K562 (cell line): Measurements from ENCODE around the gene SRCAP. TPM values are rescaled to one million over a fixed set of nuclear protein-coding genes. Genes with fewer than 3 reads are reported as not detected.

Source experiments
- ATAC-seq: fragments of 200-7000 bp; cut with Tn5 transposase; 3 replicates; pipeline ENCODE4 v1.9.1; 2020; ENCODE audit warnings: moderate library complexity
- BruUV-seq: library from RNA; stranded (reverse); fragments of 400-500 nt; replicated peaks from 2 replicates; lab custom pipeline; 2021; lab: Mats Ljungman, UMichigan
- CTCF ChIA-PET: fragments of 300-600 bp; formaldehyde crosslinking; extraction: SDS; loops from one replicate; lab custom pipeline; 2021; ENCODE audit warnings: low intra/inter-chr PET ratio; lab: Yijun Ruan, JAX
- POLR2A ChIA-PET: fragments of 300-600, 350-650 bp; sonication (Branson Sonifier 250); formaldehyde crosslinking; extraction: SDS; loops from one replicate; lab custom pipeline; 2021; ENCODE audit warnings: antibody characterized with exemption, inconsistent platforms; lab: Yijun Ruan, JAX
- DNase-seq, 4 experiments: peaks; one replicate each; pipeline versions ENCODE4 v3.0.0 to v3.0.0-alpha.2; 2011 to 2018; ENCODE audit warnings: low spot score in 3 of 4, mixed read lengths in 3 of 4; ENCODE audit errors: extremely low read depth in 1 of 4
- FAIRE-seq: peaks from 2 replicates; lab custom pipeline; 2011; peaks lifted over from hg19 to GRCh38; lab: Jason Lieb, UNC
- H2AFZ ChIP-seq: 2 replicates; pipeline ENCODE4 v1.6.0; 2011; ENCODE audit warnings: low read depth, low read length, control low read depth, inconsistent platforms
- H3K27ac ChIP-seq: fragments of 200-600 bp; 3 replicates; pipeline ENCODE4 v1.8.0; 2011; ENCODE audit warnings: low read depth, mild to moderate bottlenecking, control low read depth, inconsistent platforms, low read length, moderate library complexity, mixed read lengths; ENCODE audit errors: extremely low read depth
- H3K27me3 ChIP-seq, 2 experiments: fragments of 300-600 bp in 1 of 2; 2 replicates in 1 of 2; 3 replicates in 1 of 2; pipeline versions ENCODE4 v1.6.0 to v1.8.0; 2011; ENCODE audit warnings: inconsistent platforms in 2 of 2, low read length in 2 of 2, mild to moderate bottlenecking in 1 of 2, mixed read lengths in 1 of 2, moderate library complexity in 1 of 2; ENCODE audit not compliant: control insufficient read depth in 2 of 2, insufficient read depth in 2 of 2
- H3K36me3 ChIP-seq: fragments of 300-600 bp; 3 replicates; pipeline ENCODE4 v1.8.0; 2011; ENCODE audit warnings: mild to moderate bottlenecking, low read length, inconsistent platforms; ENCODE audit not compliant: control insufficient read depth, insufficient read depth
- H3K4me1 ChIP-seq, 2 experiments: fragments of 200-600 bp in 1 of 2; replicated peaks in 1 of 2; 2 replicates in 1 of 2; 3 replicates in 1 of 2; pipeline versions ENCODE4 v1.5.1 to v1.8.0; 2011; ENCODE audit warnings: inconsistent platforms in 2 of 2, low read length in 2 of 2, mild to moderate bottlenecking in 1 of 2, mixed read lengths in 1 of 2, moderate library complexity in 1 of 2; ENCODE audit not compliant: control insufficient read depth in 2 of 2, insufficient read depth in 2 of 2
- H3K4me2 ChIP-seq: 2 replicates; pipeline ENCODE4 v1.6.1; 2011; ENCODE audit warnings: low read length, control low read depth, inconsistent platforms, mixed read lengths; ENCODE audit not compliant: insufficient read depth
- H3K4me3 ChIP-seq: fragments of 200-600 bp; sonication (generic), shearing (Covaris generic); 2 replicates; pipeline ENCODE4 v1.5.1; 2016; ENCODE audit warnings: control low read depth, inconsistent platforms
- H3K79me2 ChIP-seq: fragments of 200-600 bp; 3 replicates; pipeline ENCODE4 v1.8.0; 2011; ENCODE audit warnings: low read length, inconsistent platforms; ENCODE audit not compliant: control insufficient read depth, insufficient read depth
- H3K9ac ChIP-seq, 2 experiments: 2 replicates each; pipeline versions ENCODE4 v1.6.0 to v1.6.1; 2011; ENCODE audit warnings: low read depth in 2 of 2, low read length in 2 of 2, control low read depth in 1 of 2, inconsistent platforms in 1 of 2, mild to moderate bottlenecking in 1 of 2, mixed read lengths in 1 of 2; ENCODE audit not compliant: insufficient read depth in 1 of 2
- H3K9me1 ChIP-seq: one replicate; pipeline ENCODE4 v1.6.0; 2011; ENCODE audit warnings: inconsistent platforms, mild to moderate bottlenecking, low read length, moderate library complexity; ENCODE audit not compliant: control insufficient read depth, insufficient read depth
- H3K9me3 ChIP-seq: replicated peaks from 2 replicates; pipeline ENCODE4 v1.5.1; 2011; ENCODE audit warnings: low read depth, low read length, inconsistent platforms; ENCODE audit not compliant: control insufficient read depth, insufficient read depth
- H4K20me1 ChIP-seq: replicated peaks from 2 replicates; pipeline ENCODE4 v1.6.1; 2011; ENCODE audit warnings: low read length, inconsistent platforms, mixed read lengths; ENCODE audit not compliant: control insufficient read depth, insufficient read depth
- CHD4 ChIP-seq: fragments of 200-600 bp; sonication (generic); IDR thresholded peaks from 3 replicates; pipeline ENCODE4 v1.6.1; 2012; ENCODE audit warnings: low read depth, mild to moderate bottlenecking, mixed read lengths, low read length, inconsistent platforms; ENCODE audit not compliant: insufficient read depth, insufficient replicate concordance, poor library complexity, severe bottlenecking
- DLX4 ChIP-seq: fragments of 250-450 bp; sonication (Bioruptor Pico); IDR thresholded peaks from 2 replicates; pipeline ENCODE4 v1.6.1; 2021; ENCODE audit warnings: mild to moderate bottlenecking
- EZH2 ChIP-seq: IDR thresholded peaks from 2 replicates; pipeline ENCODE4 v1.6.1; 2012; ENCODE audit warnings: low read depth, mild to moderate bottlenecking, inconsistent platforms, low read length, borderline replicate concordance
- GABPB1 ChIP-seq: sonication (generic); formaldehyde crosslinking; IDR thresholded peaks from 2 replicates; pipeline ENCODE4 v1.8.0; 2022; ENCODE audit warnings: mild to moderate bottlenecking, missing genetic modification reagents
- KAT2B ChIP-seq: IDR thresholded peaks from one replicate; pipeline ENCODE4 v1.6.1; 2012; ENCODE audit warnings: low read depth, mild to moderate bottlenecking, control low read depth, inconsistent platforms, low read length, moderate library complexity
- KAT7 ChIP-seq: sonication (generic); formaldehyde crosslinking; IDR thresholded peaks from 2 replicates; pipeline ENCODE4 v1.8.0; 2022; ENCODE audit warnings: missing genetic modification reagents, mild to moderate bottlenecking, borderline replicate concordance
- MITF ChIP-seq: IDR thresholded peaks from 2 replicates; pipeline ENCODE4 v1.6.1; 2014; ENCODE audit warnings: antibody characterized with exemption
- MXI1 ChIP-seq: IDR thresholded peaks from 2 replicates; pipeline ENCODE4 v1.6.1; 2011; ENCODE audit warnings: low read depth, mild to moderate bottlenecking, improper control_type of control experiment, low read length
- RBFOX2 ChIP-seq: fragments of 200-400 bp; formaldehyde crosslinking; IDR thresholded peaks from 2 replicates; pipeline ENCODE4 v1.6.1; 2017; ENCODE audit warnings: low read depth, mild to moderate bottlenecking, low read length, moderate library complexity
- RBM15 ChIP-seq: fragments of 200-400 bp; formaldehyde crosslinking; IDR thresholded peaks from 2 replicates; pipeline ENCODE4 v1.6.1; 2018; ENCODE audit warnings: mild to moderate bottlenecking, low read length, moderate library complexity; ENCODE audit not compliant: insufficient read depth
- RNF2 ChIP-seq: sonication (generic); IDR thresholded peaks from 2 replicates; pipeline ENCODE4 v1.6.1; 2016
- ZKSCAN8 ChIP-seq: fragments of 200-800 bp; sonication (Bioruptor generic); IDR thresholded peaks from 2 replicates; pipeline ENCODE4 v1.6.1; 2016; ENCODE audit warnings: missing genetic modification characterization, missing compliant biosample characterization
- ZNF324 ChIP-seq: fragments of 250-450 bp; sonication (Bioruptor Pico); IDR thresholded peaks from 2 replicates; pipeline ENCODE4 v1.4.0; 2020; ENCODE audit warnings: mild to moderate bottlenecking
- WGBS: fragments of 100-300 bp; shearing (Covaris generic); methylation state at CpG from one replicate; pipeline ENCODE4 v1.1.6; 2016; ENCODE audit warnings: low coverage, mixed read lengths; ENCODE audit not compliant: insufficient coverage; ENCODE audit errors: missing lambda C conversion rate; 5-methylcytosine and 5-hydroxymethylcytosine counted together
- in situ Hi-C: fragments of 300-500 bp; cut with MboI; formaldehyde crosslinking; loops from 4 replicates; pipeline ENCODE4 v1.15.0; 2018; ENCODE audit warnings: inconsistent platforms, mixed read lengths
- intact Hi-C: fragments of 100-400 bp; cut with micrococcal nuclease; formaldehyde crosslinking; loops from 2 replicates; pipeline ENCODE4 v1.14.2; 2022
- polyA plus RNA-seq, 8 experiments: library from polyadenylated mRNA; depleted of rRNA in 4 of 8; stranded (reverse) in 5 of 8; unstranded in 3 of 8; fragments of >200 nt; fragmentation: Nextera tagmentation in 2 of 8; fragmentation: Illumina TruSeq in 1 of 8; extraction: Ambion mirVana in 2 of 8; extraction: Trizol in 1 of 8; gene quantifications; 2 replicates each; pipeline versions ENCODE4 v1.2.1 to v1.2.3, GENCODE V29; 2011 to 2014; ENCODE audit warnings: inconsistent platforms in 1 of 8, missing spikeins in 1 of 8
- total RNA-seq, 7 experiments: library from RNA; depleted of rRNA in 6 of 7; stranded (reverse); fragments of >200 nt in 6 of 7; fragmentation: Illumina TruSeq in 2 of 7; extraction: Trizol in 2 of 7; gene quantifications; 2 replicates each; pipeline versions ENCODE4 v1.2.1 to v1.2.3, GENCODE V29; 2011 to 2021; ENCODE audit warnings: low replicate concordance in 1 of 7

The SRCAP gene
- total and polyA plus RNA-seq, 9 of the 15 experiments (the other 6 are each of a cell fraction or from before 2014, with no cell fraction given): 0.21 to 62.6 (median 5.8) TPM

- H2AFZ ChIP-seq: no peak overlapping the region
- no peak overlapping the region for H3K9ac ChIP-seq
- peaks cover 12% of the 10 kb centered on the region; the same call in 2 of the 3 replicates for H3K79me2 ChIP-seq
- CTCF ChIA-PET: interaction anchor here (0.6 to 1.0 kb wide), 2 partner anchors 121 to 199 kb away, joined by 3 to 4 read pairs; no protein-coding TSS in a partner anchor
- POLR2A ChIA-PET: interaction anchor here (0.7 to 3.0 kb wide), 5 partner anchors 12 to 215 kb away, joined by 3 to 19 read pairs (median 3); partner anchors contain the start of gene PHKG2
- H3K9me1 ChIP-seq: no peaks in the 10 kb centered on the region
- no TSS peak for BruUV-seq
- no peaks in the 10 kb centered on the region for H3K9me3 ChIP-seq
- no peak overlapping the region for H3K4me3 ChIP-seq
- no peaks in the 10 kb centered on the region for H3K27me3 ChIP-seq
- H3K4me2 ChIP-seq: no peak overlapping the region
- no peak for ATAC-seq
- no peak for TF ChIP-seq RBM15
- no peak for TF ChIP-seq RNF2
- TF ChIP-seq RBFOX2: peak; percentile 20; the same call in 1 of the 2 replicates
- WGBS: 88% methylated on average over 9 of the region's 10 CpGs
- H3K27ac ChIP-seq: no peak overlapping the region
- peaks cover 91% of the 10 kb centered on the region for H3K36me3 ChIP-seq
- in situ Hi-C loops: no loop called here
- DNase-seq: no peak
- 0 out of 2 replicates have a peak, but pooled peaks cover 6% of the 10 kb centered on the region for H4K20me1 ChIP-seq
- intact Hi-C loops: no loop called here
- H3K4me1 ChIP-seq: peaks cover 0 to 8% of the 10 kb centered on the region in 2 experiments; a peak in 1 of 5 replicates
- FAIRE-seq: no peak
Measured at GRCh38 chr16:30722916-30723315, 23.9 kb downstream of the SRCAP start.

GRCh38 chr16:30723725-30724355, 24.9 kb downstream of the SRCAP start:
- Histone ChIP-seq H3K4me1 (peaks cover 0 to 8% of the 10 kb centered on the region in 2 experiments; a peak in 1 of 5 replicates), H2AFZ (no peak overlapping the region), H3K9me1 (no peaks in the 10 kb centered on the region), H3K27me3 (no peaks in the 10 kb centered on the region), H3K9ac (no peak overlapping the region), H3K36me3 (peaks cover 93% of the 10 kb centered on the region), H3K9me3 (no peaks in the 10 kb centered on the region), H3K79me2 (peaks cover 12% of the 10 kb centered on the region; the same call in 2 of the 3 replicates), H3K4me2 (no peak overlapping the region), H3K4me3 (no peak overlapping the region), H3K27ac (no peak overlapping the region), H4K20me1 (0 out of 2 replicates have a peak, but pooled peaks cover 6% of the 10 kb centered on the region)
- intact Hi-C loops (no loop called here), in situ Hi-C loops (no loop called here)
- TSS peak; percentile 12 for BruUV-seq
- WGBS: 97% methylated on average over 11 of the region's 12 CpGs
- ChIA-PET POLR2A (interaction anchor here (0.5 to 3.0 kb wide), 7 partner anchors 9 to 280 kb away, joined by 3 to 19 read pairs (median 5); partner anchors contain the start of gene PHKG2), CTCF (no interaction called here)
- no peak for FAIRE-seq
- ATAC-seq: no peak
- no peak for DNase-seq
- TF ChIP-seq KAT7 (no peak), GABPB1 (CRISPR knock-in tag) (no peak), ZNF324 (CRISPR knock-in tag) (no peak), MITF (no peak), CHD4 (no peak), DLX4 (CRISPR knock-in tag) (no peak), MXI1 (no peak), ZKSCAN8 (CRISPR knock-in tag) (no peak), KAT2B (no peak), EZH2 (no peak)
